GM12878 (cell line): ENCODE data around the gene EGFL8. TPM values are rescaled to one million over a fixed set of nuclear protein-coding genes. Genes with fewer than 3 reads are reported as not detected.
A peak's percentile ranks its signal among the peaks of the same experiment; 100 is the strongest.

Experiments used
- ASH2L ChIP-seq: fragments of 300-600, 200-600 bp; sonication (generic); IDR thresholded peaks from 2 replicates; pipeline ENCODE4 v1.6.1; 2017; ENCODE audit warnings: low read depth, mild to moderate bottlenecking, borderline replicate concordance
- ATF7 ChIP-seq: fragments of 450-650 bp; IDR thresholded peaks from 2 replicates; pipeline ENCODE4 v1.6.1; 2016; ENCODE audit warnings: low read depth, mild to moderate bottlenecking
- CBX3 ChIP-seq: fragments of 200-600 bp; sonication (generic); IDR thresholded peaks from 2 replicates; pipeline ENCODE4 v1.6.1; 2016; ENCODE audit warnings: low read depth, borderline replicate concordance
- CBX5 ChIP-seq: sonication (generic); IDR thresholded peaks from 2 replicates; pipeline ENCODE4 v1.6.1; 2016; ENCODE audit warnings: low read depth, moderate library complexity, mild to moderate bottlenecking, inconsistent platforms
- CEBPB ChIP-seq, 2 experiments: fragments of 150-350 bp in 1 of 2; IDR thresholded peaks; 2 replicates each; pipeline ENCODE4 v1.6.1; 2012 to 2014; ENCODE audit warnings: low read depth in 2 of 2, low read length in 2 of 2, borderline replicate concordance in 1 of 2, inconsistent platforms in 1 of 2
- CHD1 ChIP-seq: IDR thresholded peaks from 2 replicates; pipeline ENCODE4 v1.6.1; 2012; ENCODE audit warnings: low read depth, low read length, improper control_type of control experiment
- EED ChIP-seq: sonication (generic); IDR thresholded peaks from 2 replicates; pipeline ENCODE4 v1.6.1; 2016; ENCODE audit warnings: antibody characterized with exemption, low read depth
- EP300 ChIP-seq, 2 experiments: fragments of 150-350 bp in 1 of 2; IDR thresholded peaks; 2 replicates each; pipeline ENCODE4 v1.6.1; 2011 to 2012; ENCODE audit warnings: low read depth in 2 of 2, low read length in 2 of 2, borderline replicate concordance in 1 of 2, improper control_type of control experiment in 1 of 2, inconsistent platforms in 1 of 2; ENCODE audit not compliant: control insufficient read depth in 1 of 2
- ETV6 ChIP-seq, 2 experiments: fragments of 450-650 bp in 1 of 2; IDR thresholded peaks in 1 of 2; conservative IDR thresholded peaks in 1 of 2; 2 replicates each; pipeline ENCODE4 v1.6.1; 2014; ENCODE audit warnings: antibody characterized with exemption in 1 of 2, borderline replicate concordance in 1 of 2, low read depth in 1 of 2, mild to moderate bottlenecking in 1 of 2, moderate library complexity in 1 of 2
- FOS ChIP-seq: IDR thresholded peaks from 3 replicates; pipeline ENCODE4 v1.6.1; 2011; ENCODE audit warnings: borderline replicate concordance; ENCODE audit not compliant: insufficient read length; ENCODE audit errors: extremely low read depth
- GATAD2B ChIP-seq: fragments of 450-650 bp; conservative IDR thresholded peaks from 2 replicates; pipeline ENCODE4 v1.6.1; 2017; ENCODE audit warnings: low read depth, mild to moderate bottlenecking, moderate library complexity
- MXI1 ChIP-seq: fragments of 150-350 bp; IDR thresholded peaks from 2 replicates; pipeline ENCODE4 v1.6.1; 2011; ENCODE audit warnings: low read depth, mild to moderate bottlenecking, inconsistent platforms, low read length, improper control_type of control experiment
- NR2C2 ChIP-seq: IDR thresholded peaks from 2 replicates; pipeline ENCODE4 v1.6.1; 2011; ENCODE audit warnings: borderline replicate concordance, low read depth; ENCODE audit not compliant: control insufficient read depth, insufficient read length
- NRF1 ChIP-seq: conservative IDR thresholded peaks from 2 replicates; pipeline ENCODE4 v1.6.1; 2011; ENCODE audit warnings: mild to moderate bottlenecking, low read depth, low read length, improper control_type of control experiment
- POU2F2 ChIP-seq: IDR thresholded peaks from 3 replicates; pipeline ENCODE4 v1.6.1; 2011; ENCODE audit warnings: low read depth, mild to moderate bottlenecking, low read length, borderline replicate concordance
- RBBP5 ChIP-seq: fragments of 200-600 bp; sonication (generic); conservative IDR thresholded peaks from 2 replicates; pipeline ENCODE4 v1.6.1; 2016
- RELA ChIP-seq: fragments of 450-650 bp; IDR thresholded peaks from 2 replicates; pipeline ENCODE4 v1.8.0; 2014; ENCODE audit warnings: borderline replicate concordance; ENCODE audit not compliant: partially characterized antibody
- RFX5 ChIP-seq: IDR thresholded peaks from 2 replicates; pipeline ENCODE4 v1.6.1; 2011; ENCODE audit warnings: low read depth, low read length, improper control_type of control experiment
- SIN3A ChIP-seq: IDR thresholded peaks from 2 replicates; pipeline ENCODE4 v1.6.1; 2012; ENCODE audit warnings: low read depth, low read length, improper control_type of control experiment
- SMAD1 ChIP-seq: fragments of 450-650 bp; IDR thresholded peaks from 2 replicates; pipeline ENCODE4 v1.6.1; 2018; ENCODE audit warnings: mild to moderate bottlenecking, low read depth; ENCODE audit not compliant: partially characterized antibody
- SMC3 ChIP-seq: IDR thresholded peaks from 2 replicates; pipeline ENCODE4 v1.6.1; 2011; ENCODE audit warnings: low read length, improper control_type of control experiment, borderline replicate concordance
- STAT3 ChIP-seq: IDR thresholded peaks from 2 replicates; pipeline ENCODE4 v1.6.1; 2011; ENCODE audit warnings: low read depth, low read length, improper control_type of control experiment
- ZNF217 ChIP-seq: fragments of 450-650 bp; IDR thresholded peaks from 2 replicates; pipeline ENCODE4 v1.6.1; 2017; ENCODE audit warnings: antibody characterized with exemption, mild to moderate bottlenecking
- ZNF274 ChIP-seq: IDR thresholded peaks from one replicate; pipeline ENCODE4 v1.8.0; 2011; ENCODE audit not compliant: insufficient read length, insufficient read depth
- polyA plus RNA-seq, 11 experiments: library from polyadenylated mRNA; depleted of rRNA in 4 of 11; unstranded in 6 of 11; stranded (reverse) in 5 of 11; fragments of >200 nt; fragmentation: Nextera tagmentation in 4 of 11; fragmentation: Illumina TruSeq in 1 of 11; extraction: Ambion mirVana in 4 of 11; extraction: Trizol in 1 of 11; gene quantifications; 1 replicate in 1 of 11; 2 replicates in 10 of 11; pipeline versions ENCODE4 v1.2.1 to v1.2.3, GENCODE V29; 2011 to 2016; ENCODE audit warnings: inconsistent platforms in 2 of 11, missing spikeins in 2 of 11, low read depth in 1 of 11
- total RNA-seq, 4 experiments: library from RNA; depleted of rRNA in 3 of 4; stranded (reverse); fragments of >200 nt in 3 of 4; fragmentation: Illumina TruSeq in 1 of 4; extraction: Trizol in 1 of 4; gene quantifications; 2 replicates each; pipeline versions ENCODE4 v1.2.1 to v1.2.3, GENCODE V29; 2013 to 2021
- TF ChIP-seq, protein P1 (sequence below), 3 experiments: IDR thresholded peaks in 2 of 3; conservative IDR thresholded peaks in 1 of 3; 2 replicates each; pipeline ENCODE4 v1.5.1; 2011; ENCODE audit warnings: low read depth in 3 of 3, low read length in 3 of 3, mild to moderate bottlenecking in 3 of 3, control low read depth in 2 of 3, moderate library complexity in 2 of 3, inconsistent platforms in 1 of 3, mixed read lengths in 1 of 3; ENCODE audit not compliant: control insufficient read depth in 2 of 3, insufficient read depth in 1 of 3; ENCODE audit errors: extremely low read depth in 1 of 3
- TF ChIP-seq, protein P2 (sequence below): IDR thresholded peaks from 2 replicates; pipeline ENCODE4 v1.6.1; 2012; ENCODE audit warnings: low read depth, low read length, improper control_type of control experiment
- TF ChIP-seq, protein P3 (sequence below): fragments of 450-650 bp; IDR thresholded peaks from 2 replicates; pipeline ENCODE4 v1.6.1; 2016; ENCODE audit warnings: mild to moderate bottlenecking, moderate library complexity, borderline replicate concordance

The EGFL8 gene
- total and polyA plus RNA-seq, 10 of the 15 experiments (the other 5 are each of a cell fraction or from before 2014, with no cell fraction given): 0.07 to 3.5 (median 1.4) TPM

DNA sequence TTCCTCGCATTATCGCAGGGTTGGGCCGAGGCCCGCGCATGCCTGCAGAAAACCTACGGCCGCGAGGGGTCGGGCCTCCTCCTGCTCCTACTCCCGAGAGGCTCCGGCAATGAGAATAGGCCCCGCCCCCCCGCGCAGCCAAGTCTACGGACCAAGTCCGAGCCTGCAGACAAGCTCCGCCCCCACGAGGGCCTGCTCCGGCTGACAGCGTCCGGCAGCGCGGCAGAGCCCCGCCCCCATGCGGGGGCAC, 31.2 kb downstream of the EGFL8 start (continued):
- TF ChIP-seq RELA: no peak
- no peak for TF ChIP-seq RFX5
- TF ChIP-seq CHD1: no peak
- TF ChIP-seq, protein P1, sequence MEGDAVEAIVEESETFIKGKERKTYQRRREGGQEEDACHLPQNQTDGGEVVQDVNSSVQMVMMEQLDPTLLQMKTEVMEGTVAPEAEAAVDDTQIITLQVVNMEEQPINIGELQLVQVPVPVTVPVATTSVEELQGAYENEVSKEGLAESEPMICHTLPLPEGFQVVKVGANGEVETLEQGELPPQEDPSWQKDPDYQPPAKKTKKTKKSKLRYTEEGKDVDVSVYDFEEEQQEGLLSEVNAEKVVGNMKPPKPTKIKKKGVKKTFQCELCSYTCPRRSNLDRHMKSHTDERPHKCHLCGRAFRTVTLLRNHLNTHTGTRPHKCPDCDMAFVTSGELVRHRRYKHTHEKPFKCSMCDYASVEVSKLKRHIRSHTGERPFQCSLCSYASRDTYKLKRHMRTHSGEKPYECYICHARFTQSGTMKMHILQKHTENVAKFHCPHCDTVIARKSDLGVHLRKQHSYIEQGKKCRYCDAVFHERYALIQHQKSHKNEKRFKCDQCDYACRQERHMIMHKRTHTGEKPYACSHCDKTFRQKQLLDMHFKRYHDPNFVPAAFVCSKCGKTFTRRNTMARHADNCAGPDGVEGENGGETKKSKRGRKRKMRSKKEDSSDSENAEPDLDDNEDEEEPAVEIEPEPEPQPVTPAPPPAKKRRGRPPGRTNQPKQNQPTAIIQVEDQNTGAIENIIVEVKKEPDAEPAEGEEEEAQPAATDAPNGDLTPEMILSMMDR (IDR thresholded peaks at IDR 0.05 in 2 of 3, conservative IDR thresholded peaks at IDR 0.05 in 1 of 3; ENCODE audit: control insufficient read depth in 2 of 3, extremely low read depth in 1 of 3, insufficient read depth in 1 of 3, low read depth in 3 of 3, low read length in 3 of 3): peak; percentile 13 to 34 (median 31); a peak in 4 of 6 replicates
- TF ChIP-seq STAT3: no peak
- TF ChIP-seq ASH2L: no peak
- TF ChIP-seq, protein P2, sequence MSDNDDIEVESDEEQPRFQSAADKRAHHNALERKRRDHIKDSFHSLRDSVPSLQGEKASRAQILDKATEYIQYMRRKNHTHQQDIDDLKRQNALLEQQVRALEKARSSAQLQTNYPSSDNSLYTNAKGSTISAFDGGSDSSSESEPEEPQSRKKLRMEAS: 0 out of 2 replicates have a peak, but pooled peaks have one; percentile 85
- no peak for TF ChIP-seq ATF7
- TF ChIP-seq GATAD2B: no peak
- TF ChIP-seq NRF1: peak; percentile 90
- no peak for TF ChIP-seq ZNF217
- TF ChIP-seq FOS: no peak
- TF ChIP-seq EED: no peak
- no peak for TF ChIP-seq ZNF274
- TF ChIP-seq EP300 (IDR thresholded peaks at IDR 0.05; ENCODE audit: borderline replicate concordance in 1 of 2, control insufficient read depth in 1 of 2, low read depth in 2 of 2, low read length in 2 of 2): no peak
- no peak for TF ChIP-seq CBX5
- TF ChIP-seq CEBPB (IDR thresholded peaks at IDR 0.05; ENCODE audit: borderline replicate concordance in 1 of 2, low read depth in 2 of 2, low read length in 2 of 2): no peak
- TF ChIP-seq NR2C2: no peak
- TF ChIP-seq, protein P3, sequence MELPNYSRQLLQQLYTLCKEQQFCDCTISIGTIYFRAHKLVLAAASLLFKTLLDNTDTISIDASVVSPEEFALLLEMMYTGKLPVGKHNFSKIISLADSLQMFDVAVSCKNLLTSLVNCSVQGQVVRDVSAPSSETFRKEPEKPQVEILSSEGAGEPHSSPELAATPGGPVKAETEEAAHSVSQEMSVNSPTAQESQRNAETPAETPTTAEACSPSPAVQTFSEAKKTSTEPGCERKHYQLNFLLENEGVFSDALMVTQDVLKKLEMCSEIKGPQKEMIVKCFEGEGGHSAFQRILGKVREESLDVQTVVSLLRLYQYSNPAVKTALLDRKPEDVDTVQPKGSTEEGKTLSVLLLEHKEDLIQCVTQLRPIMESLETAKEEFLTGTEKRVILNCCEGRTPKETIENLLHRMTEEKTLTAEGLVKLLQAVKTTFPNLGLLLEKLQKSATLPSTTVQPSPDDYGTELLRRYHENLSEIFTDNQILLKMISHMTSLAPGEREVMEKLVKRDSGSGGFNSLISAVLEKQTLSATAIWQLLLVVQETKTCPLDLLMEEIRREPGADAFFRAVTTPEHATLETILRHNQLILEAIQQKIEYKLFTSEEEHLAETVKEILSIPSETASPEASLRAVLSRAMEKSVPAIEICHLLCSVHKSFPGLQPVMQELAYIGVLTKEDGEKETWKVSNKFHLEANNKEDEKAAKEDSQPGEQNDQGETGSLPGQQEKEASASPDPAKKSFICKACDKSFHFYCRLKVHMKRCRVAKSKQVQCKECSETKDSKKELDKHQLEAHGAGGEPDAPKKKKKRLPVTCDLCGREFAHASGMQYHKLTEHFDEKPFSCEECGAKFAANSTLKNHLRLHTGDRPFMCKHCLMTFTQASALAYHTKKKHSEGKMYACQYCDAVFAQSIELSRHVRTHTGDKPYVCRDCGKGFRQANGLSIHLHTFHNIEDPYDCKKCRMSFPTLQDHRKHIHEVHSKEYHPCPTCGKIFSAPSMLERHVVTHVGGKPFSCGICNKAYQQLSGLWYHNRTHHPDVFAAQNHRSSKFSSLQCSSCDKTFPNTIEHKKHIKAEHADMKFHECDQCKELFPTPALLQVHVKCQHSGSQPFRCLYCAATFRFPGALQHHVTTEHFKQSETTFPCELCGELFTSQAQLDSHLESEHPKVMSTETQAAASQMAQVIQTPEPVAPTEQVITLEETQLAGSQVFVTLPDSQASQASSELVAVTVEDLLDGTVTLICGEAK: no peak
- no peak for TF ChIP-seq CBX3
- 0 out of 2 replicates have a peak, but pooled peaks have one; percentile 5 for TF ChIP-seq SMC3
- TF ChIP-seq SMAD1: no peak
- TF ChIP-seq SIN3A: no peak; the same call in 1 of the 2 replicates
- TF ChIP-seq ETV6 (conservative IDR thresholded peaks at IDR 0.05 in 1 of 2, IDR thresholded peaks at IDR 0.05 in 1 of 2; ENCODE audit: borderline replicate concordance in 1 of 2, low read depth in 1 of 2): no peak
- peak; percentile 65 for TF ChIP-seq MXI1
- TF ChIP-seq POU2F2: no peak
- no peak for TF ChIP-seq RBBP5
